ENCODE results near the gene CD177.
"Not testable (repeated sequence)": the region's sequence is repeated elsewhere in the genome, so short reads cannot be mapped to it uniquely, and the experiment has no call there.

CD177 gene

GRCh38 chr19:43337737-43338136, 15.7 kb upstream of the CD177 start:
- no peak for TF ChIP-seq CTCF (IDR thresholded peaks at IDR 0.05; ENCODE audit: borderline replicate concordance, insufficient read depth, low read depth, low read length)
- no peak overlapping the region for H3K4me3 ChIP-seq (ENCODE audit: low read depth, low read length)

GRCh38 chr19:43338530-43338929, 15.0 kb upstream of the CD177 start:
- no peak for TF ChIP-seq CTCF (IDR thresholded peaks at IDR 0.05; ENCODE audit: borderline replicate concordance, insufficient read depth, low read depth, low read length)
- H3K4me3 ChIP-seq (ENCODE audit: low read depth, low read length) = no peak overlapping the region

GRCh38 chr19:43339243-43339930, 14.1 kb upstream of the CD177 start:
- not testable (repeated sequence) for H3K4me3 ChIP-seq (ENCODE audit: low read depth, low read length)

- H3K4me3 ChIP-seq (ENCODE audit: low read depth, low read length) = not testable (repeated sequence)
Measured at GRCh38 chr19:43340101-43340500, 13.4 kb upstream of the CD177 start.

- H3K4me3 ChIP-seq (ENCODE audit: low read depth, low read length) = not testable (repeated sequence)
Measured at GRCh38 chr19:43341098-43341497, 12.4 kb upstream of the CD177 start.

GRCh38 chr19:43342104-43342503, 11.4 kb upstream of the CD177 start:
- not testable (repeated sequence) for H3K4me3 ChIP-seq (ENCODE audit: low read depth, low read length)

GRCh38 chr19:43344347-43344925, 9.1 kb upstream of the CD177 start:
- not testable (repeated sequence) for H3K4me3 ChIP-seq (ENCODE audit: low read depth, low read length)

GRCh38 chr19:43349813-43350212, 3.7 kb upstream of the CD177 start:
- H3K4me3 ChIP-seq (ENCODE audit: low read depth, low read length) = not testable (repeated sequence)

GRCh38 chr19:43351998-43352746, 1.3 kb upstream of the CD177 start:
- H3K4me3 ChIP-seq (ENCODE audit: low read depth, low read length) = no peak overlapping the region
- no peak for TF ChIP-seq CTCF (IDR thresholded peaks at IDR 0.05; ENCODE audit: borderline replicate concordance, insufficient read depth, low read depth, low read length)

GRCh38 chr19:43354305-43354627, 780 bp downstream of the CD177 start:
- H3K4me3 ChIP-seq (ENCODE audit: low read depth, low read length) = no peak overlapping the region
- no peak for TF ChIP-seq CTCF (IDR thresholded peaks at IDR 0.05; ENCODE audit: borderline replicate concordance, insufficient read depth, low read depth, low read length)

- not testable (repeated sequence) for H3K4me3 ChIP-seq (ENCODE audit: low read depth, low read length)
Measured at GRCh38 chr19:43356749-43357148, 3.3 kb downstream of the CD177 start.
